ENCODE measurements around the gene HEG1.

HEG1 gene

DNA sequence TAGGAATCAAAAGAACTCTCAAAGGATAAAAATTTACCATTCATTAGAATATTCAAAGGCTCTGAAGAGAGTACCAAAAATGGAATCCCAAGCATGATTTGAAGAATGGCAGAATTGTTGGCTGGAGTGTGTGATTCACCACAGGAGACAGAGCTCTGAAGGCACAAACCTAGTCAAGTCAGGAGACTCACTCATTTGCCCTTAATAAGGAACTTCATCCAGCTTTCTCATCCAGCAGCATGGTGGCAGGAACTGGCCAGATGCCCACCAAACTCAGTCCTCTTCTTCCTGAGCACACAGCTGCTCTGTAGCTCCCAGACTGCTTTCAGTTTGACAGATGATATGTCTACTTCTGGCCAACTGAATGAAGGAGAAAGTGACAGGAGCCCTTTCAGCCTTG lies 16.5 kb upstream of the HEG1 start:
- DNase-seq (ENCODE audit: low read depth), result no peak

DNA sequence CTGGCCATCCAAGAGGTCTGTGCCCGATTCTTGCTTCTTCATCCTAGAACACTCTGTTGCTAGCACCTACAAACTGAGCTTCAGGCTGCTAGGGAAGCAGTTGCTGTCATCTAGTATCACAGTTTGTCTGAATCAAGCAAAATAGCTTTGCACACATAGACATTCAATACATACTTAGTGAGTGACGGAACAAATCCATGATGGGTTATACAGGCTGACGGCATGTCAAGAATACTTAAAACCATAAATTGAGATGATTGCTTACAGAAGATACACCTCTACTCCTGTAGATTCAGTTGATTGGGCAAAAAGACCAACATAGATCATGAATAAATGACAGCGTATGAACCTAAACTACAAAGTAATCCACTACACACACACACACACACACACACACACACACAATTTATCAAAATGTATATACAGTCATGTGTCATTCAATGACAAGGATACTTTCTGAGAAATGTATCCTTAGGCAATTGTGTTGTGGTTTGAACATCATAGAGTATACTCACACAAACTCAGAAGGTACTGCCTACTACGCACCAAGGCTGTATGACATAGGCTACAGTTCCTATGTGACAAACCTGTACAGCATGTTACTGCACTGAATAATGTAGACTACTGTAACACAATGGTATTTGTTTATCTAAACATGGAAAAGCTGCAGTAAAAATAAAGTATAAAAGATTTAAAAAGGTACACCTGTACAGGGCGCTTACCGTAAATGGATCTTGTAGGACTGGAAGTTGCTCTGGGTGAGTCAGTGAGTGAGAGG lies 14.4 kb upstream of the HEG1 start:
- no peak for DNase-seq (ENCODE audit: low read depth)

DNA sequence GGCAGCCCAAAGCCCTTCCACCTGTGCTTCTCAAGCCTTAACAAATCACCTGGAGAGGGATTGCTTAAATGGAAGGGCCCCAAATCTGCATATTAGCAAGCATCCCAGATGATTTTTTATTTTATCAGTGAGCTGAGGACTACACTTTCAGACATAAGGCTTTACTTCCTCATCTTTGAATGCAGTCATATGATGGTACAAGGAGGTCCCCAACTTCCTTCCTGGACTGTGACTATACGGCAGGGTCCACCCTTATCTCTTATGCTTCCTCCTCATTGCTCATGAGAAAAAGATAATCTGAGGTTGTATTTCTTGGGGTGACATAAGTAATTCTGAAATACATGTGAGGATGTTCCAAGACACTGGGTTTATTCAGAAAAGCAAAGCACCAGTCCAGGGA lies 13.7 kb upstream of the HEG1 start:
- no peak for DNase-seq (ENCODE audit: low read depth)

DNA sequence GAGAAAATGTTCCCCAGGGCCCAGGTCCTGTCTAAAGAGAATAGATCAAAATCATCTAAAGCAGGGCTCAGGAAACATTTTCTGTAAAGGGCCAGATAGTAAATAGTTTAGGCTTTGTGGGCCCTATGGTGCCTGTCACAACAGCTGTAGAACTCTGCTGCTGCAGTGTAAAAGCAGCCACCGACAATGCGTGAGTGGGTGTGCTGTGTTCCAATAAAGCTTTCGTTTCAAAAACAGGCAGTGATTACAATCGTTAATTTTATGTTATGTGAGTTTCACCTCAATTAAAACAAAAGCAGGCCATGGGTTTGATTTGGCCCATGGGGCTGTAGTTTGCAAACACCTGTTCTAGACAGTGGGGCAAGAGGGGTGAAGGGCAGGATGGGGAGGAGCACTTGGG lies 12.5 kb upstream of the HEG1 start:
- no peak for DNase-seq (ENCODE audit: low read depth)

DNA sequence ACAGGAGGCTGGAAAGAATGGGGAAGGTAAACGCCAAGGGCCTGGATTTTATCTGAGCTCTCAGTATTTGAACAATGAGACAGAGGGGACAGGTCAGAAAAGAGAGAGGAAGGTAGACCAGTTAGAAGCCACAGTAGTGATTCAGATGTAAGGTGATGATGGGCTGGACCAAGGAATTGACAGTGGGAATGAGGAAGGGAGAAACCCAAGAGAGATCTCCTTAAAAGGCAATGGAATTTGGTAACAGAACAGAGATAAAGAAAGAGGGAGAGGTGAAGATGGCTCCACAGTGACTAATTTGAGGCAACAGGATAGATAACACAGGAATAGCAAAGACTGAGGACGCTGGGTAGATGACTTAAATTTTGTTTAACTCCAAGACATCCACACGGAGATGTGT lies 11.4 kb upstream of the HEG1 start:
- DNase-seq (ENCODE audit: low read depth), result no peak

DNA sequence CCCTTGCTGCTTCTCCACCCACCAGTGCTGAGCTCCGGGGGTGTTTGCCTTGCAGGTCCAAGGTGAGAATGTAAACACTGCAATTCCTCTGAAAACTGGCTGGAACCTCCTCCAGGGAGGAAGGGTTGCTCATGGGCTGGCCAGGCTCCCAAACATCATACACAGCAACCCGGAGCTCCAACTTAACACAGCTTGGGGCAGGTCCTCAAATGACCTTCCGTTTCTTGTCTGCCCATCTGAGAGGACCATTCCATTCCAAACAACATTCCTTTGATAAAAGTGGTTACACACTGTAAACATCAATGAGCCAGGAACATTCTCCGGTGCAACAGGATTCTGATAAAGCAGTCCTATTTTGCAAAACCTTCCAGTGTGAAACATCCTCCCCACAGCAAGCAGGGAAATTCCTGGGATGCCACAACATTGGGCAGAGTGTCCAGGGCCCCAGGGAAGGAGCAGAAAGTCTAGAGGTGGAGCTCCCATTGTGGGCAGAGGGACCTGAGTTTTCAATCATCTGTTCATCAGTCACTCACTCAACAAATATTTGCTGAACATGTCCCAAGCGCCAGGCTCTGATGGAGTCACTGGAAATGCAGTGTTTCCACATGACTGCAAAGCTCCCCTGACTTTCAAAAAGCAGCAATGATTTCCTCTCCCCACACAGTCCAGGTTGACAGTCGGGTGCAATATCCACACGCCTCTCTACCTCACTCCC lies 7.3 kb upstream of the HEG1 start:
- peak; percentile 87 for DNase-seq (ENCODE audit: low read depth)

DNA sequence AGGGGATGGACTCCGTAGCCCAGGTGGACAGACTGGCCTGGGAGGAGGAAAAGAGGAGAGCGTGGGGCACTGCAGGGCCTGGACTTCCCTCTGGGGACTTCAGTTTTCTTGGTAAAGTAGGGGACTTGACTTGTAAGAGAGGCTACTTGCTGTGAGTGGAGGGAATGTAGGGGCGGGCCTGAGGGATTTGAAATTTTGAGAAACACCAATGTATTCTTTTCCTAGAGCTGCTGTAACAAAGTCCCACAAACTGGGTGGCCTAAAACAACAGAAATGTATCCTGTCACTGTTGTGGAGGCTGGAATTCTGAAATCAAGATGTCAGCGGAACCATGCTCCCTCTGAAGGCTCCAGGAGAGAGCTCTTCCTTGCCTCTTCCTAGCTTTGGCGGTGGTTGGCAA lies 5.8 kb upstream of the HEG1 start:
- no peak for DNase-seq (ENCODE audit: low read depth)

DNA sequence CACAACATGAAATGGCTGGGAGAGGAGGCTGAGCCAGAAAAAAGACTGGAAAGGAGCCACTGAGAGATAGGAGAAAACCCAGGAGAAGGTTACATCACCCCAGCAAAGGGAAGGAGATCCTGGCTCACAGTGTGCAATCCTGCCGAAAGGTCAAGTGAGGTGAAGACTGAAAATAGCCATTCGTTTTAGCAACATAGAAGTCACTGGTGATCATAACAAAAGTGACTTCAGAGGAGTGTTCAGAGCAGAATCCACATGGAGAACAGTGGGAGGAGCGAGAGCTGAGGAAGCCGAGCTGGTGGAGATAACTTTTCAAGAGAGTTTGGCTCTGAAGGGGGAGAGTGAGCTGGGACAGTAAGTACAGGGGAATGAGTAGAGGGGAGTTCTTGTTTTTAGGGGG lies 5.4 kb upstream of the HEG1 start:
- peak; percentile 62 for DNase-seq (ENCODE audit: low read depth)

DNA sequence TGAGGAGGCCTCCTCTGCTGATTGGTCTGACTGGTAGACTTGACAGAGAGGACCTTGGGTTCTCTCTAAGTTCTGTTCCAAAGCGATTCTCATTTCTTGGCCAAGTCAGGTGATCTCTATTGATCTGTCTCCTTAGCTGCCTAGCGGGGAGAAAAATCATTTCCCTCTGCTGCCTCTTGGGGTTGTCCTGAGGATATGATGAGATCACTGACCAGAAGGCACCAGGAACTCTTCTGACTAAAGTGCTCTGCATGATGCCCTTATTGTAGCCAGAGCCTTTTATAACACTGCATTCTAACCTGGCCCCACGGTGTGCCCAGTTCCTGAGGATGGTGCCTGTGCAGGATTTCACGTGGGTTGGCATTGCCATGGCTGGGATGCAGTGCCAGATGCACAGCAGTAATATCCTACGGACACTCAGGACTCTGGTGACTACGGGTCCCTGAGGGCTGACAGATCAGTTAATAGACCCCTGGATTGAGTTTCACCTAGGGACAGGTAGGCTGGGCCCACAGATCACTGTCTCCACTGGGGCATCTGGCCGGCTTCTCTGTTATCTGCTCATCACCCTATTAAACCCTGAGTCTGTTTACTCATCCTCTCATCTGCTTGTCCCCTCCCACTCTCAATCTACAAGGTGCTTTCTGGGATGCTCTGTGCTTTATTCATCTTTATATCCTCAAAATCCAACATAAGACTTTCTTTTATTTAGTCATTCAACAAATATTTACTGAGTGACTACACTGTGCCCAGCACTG lies 3.9 kb upstream of the HEG1 start:
- DNase-seq (ENCODE audit: low read depth), result no peak

DNA sequence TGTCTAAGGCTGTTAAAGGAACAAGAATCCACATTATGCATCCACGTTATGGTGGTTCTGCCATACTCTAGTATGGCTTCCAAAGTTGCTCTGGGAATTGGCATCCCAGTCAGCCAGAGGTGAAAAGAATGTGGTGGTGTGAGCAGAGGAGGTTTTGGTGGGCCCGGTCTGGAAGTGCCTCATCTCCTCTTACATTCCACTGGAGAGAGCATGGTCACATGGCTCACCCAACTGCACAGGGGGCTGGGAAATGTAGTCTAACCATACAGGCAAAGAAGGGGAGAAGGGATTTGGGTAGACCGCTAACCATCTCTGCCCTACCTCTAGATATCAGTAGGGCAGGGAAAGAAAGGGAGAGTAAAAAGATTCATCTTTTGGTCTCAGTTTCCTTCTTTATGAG lies 3.2 kb upstream of the HEG1 start:
- DNase-seq (ENCODE audit: low read depth), result no peak

DNA sequence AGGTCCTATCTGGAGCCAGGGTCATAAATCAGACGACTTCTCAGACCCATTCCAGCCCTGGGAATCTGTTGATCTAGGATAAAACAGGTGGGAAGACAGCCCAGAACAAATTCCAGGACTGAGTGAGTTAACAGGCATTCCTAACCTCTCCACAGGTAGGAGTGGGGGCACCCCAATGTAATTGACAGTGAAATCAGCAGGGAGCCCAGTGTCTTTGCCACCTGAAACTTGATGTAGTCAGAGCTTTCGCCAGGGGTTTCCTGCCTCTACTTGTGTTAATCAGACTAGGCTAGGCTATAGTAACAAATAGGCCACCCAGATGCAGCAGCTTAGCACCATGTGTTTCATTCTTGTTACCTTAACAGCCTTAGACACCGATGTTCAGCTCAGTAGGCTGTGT lies 2.7 kb upstream of the HEG1 start:
- DNase-seq (ENCODE audit: low read depth), result no peak

DNA sequence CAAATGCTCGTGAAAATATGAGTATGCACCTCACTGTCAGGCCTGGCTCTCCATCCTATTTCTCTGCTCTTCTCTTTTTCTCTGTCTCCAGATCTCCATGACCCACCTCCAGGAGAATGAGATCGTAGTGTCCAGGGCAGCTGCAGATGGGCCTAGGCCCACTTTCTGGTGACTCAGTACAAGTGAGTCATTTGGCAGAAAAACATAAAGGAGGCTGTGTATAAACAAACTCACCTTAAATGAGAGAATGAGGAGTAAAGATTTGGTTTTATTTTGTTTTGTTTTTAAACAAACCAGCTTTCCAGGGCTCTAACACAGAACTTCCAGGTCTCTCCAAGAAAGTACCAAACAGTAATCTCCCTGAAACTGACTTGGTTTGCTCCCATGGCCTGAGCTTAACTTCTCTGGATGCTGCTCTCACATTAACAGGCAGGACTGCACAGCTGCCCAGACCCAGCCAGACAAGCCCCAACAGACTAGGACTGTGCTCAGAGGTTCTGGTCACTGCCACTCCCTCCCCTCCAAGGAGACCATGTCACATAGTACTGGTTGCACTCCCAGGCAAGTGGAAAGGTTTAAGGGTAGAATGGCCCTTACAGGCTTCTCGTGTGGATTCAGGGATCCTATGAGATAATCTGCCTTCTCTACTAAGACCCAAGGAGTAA lies 1.5 kb upstream of the HEG1 start:
- DNase-seq (ENCODE audit: low read depth), result peak; percentile 64

DNA sequence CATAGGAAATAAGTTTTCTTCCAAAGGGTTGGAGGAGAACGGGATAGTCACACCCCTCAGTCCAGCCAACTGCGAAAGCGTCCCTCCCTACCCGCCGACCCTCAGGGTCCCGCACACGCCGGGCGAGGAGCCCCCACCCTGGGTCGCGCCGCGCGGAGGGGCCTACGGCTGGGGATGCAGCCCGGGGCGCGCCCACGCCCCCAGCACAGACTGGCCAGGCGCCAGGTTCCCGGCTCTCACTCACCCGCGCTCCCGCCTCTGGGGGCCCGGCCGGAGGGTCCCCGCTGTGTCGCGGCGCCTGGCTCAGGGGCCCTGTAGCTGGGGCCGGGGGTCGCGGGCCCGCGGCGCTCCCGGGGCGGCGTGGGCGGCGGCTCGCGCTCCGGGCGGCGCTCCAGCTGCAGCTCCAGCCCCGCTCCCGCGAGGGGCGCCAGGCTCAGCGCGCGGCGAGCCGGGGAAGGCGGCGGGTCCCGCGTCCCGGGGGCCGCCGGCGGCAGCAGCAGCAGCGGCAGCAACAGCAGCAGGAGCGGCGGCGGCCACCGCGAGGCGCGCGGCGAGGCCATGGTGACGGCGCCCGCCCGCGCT lies 375 bp downstream of the HEG1 start:
- no peak for DNase-seq (ENCODE audit: low read depth)

DNA sequence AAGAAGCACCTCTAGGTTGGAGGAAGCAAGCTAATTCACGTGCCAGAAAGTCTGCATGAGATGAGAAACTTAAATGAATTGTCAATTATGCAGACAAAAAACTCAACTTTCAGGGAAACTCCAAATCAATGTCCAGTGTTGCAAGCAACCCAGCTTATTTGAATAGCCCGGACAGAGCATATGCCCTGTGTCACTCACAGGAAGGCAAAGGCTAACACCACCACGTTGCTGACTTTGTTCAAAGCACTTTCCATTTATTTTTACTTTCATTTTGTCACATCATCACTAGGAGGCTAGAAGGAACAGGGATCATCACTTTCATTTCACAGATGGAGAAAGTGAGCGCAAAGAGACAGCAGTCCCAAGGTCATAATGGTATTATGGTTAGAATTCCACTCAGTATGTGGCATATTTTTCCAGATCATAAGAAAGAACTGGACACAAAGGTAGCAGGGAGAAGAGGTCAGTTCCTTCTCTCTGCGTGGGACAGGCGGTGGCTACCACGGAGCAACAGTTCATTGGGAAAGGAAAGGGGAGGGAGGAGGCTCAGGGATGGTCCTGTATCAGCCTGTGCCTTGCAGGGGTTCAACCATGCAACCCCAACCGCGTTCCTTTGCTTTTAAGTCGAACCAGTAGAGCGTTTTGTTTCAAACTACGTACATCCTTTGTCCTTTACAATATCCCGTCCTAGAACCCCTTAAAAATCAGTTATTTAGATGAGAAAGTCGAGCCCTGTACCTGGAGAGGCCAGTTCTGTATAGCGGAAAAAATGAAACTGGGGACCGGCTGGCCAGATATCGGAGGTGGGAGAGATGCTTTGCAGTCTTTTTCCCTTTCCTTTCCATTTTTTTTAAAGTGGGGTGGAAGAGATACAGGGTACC lies 1.1 kb downstream of the HEG1 start:
- DNase-seq (ENCODE audit: low read depth), result no peak

DNA sequence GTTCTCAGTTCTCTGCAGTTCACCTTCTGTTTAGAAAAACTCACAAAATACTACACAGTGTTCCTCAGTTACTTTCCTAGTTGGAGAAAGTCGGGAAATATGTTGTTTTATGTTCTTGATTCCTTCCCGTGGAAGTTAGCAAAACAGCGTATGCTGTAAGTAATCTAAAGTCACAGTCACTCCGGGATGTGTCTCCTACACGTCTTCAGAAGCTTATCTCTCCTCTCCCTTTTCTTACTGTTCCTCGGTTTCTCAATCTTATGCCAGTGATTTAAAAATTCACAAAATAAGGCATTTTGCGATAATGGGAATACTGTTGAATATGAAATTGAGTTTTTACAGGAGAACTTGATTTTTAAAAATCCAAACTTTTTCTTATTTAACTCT lies 1.7 kb downstream of the HEG1 start:
- DNase-seq (ENCODE audit: low read depth), result no peak

DNA sequence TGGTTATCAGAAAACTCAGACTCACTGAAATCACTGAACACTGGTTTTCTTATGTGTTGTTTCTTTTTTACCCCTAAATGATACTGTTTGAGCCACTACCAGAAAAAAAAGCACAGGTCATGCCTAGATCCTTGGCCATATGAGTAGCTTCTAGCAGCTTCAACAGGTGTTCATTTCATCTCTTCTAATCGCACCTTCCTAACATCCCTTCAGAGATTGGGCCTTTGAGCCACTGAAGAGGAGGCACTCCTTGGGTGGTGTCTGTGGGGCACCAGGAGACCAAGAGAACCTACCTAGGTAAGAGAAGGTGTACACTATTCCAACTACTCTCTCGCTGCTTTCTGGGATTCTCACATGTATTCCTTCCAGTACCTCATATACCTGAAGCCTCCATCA lies 2.5 kb downstream of the HEG1 start:
- no peak for DNase-seq (ENCODE audit: low read depth)

DNA sequence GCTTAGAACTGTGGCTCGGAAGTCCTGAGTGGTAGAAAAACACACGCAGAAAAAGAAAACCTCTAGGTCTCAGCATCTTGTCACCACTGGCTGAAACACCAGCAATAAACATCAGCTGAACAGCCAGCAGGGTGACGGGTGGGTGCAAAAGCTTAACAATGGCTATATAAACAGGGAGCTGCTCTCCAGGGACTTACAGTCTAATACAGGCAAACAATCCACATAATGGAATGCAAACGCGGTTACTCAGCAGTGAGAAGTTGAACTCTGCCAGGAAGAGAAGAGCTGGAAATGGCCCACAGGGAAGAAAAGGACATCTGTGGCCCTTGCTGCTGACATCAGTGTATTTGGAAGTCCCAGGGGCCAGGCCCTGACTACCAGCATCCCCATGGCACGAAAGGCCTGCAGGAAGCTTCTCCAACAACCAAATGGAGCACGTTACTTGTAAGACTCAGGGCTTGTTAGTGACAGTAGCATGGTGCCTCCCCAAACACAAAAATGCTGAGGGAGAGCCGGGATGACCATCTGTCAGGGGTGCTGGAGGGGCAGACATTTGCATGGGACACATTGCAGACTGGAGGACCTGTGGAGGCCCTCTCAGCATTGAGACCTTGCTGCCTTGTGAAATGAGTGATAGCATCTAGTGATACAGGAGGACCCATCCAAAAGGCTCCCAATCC lies 3.0 kb downstream of the HEG1 start:
- DNase-seq (ENCODE audit: low read depth), result peak; percentile 92

DNA sequence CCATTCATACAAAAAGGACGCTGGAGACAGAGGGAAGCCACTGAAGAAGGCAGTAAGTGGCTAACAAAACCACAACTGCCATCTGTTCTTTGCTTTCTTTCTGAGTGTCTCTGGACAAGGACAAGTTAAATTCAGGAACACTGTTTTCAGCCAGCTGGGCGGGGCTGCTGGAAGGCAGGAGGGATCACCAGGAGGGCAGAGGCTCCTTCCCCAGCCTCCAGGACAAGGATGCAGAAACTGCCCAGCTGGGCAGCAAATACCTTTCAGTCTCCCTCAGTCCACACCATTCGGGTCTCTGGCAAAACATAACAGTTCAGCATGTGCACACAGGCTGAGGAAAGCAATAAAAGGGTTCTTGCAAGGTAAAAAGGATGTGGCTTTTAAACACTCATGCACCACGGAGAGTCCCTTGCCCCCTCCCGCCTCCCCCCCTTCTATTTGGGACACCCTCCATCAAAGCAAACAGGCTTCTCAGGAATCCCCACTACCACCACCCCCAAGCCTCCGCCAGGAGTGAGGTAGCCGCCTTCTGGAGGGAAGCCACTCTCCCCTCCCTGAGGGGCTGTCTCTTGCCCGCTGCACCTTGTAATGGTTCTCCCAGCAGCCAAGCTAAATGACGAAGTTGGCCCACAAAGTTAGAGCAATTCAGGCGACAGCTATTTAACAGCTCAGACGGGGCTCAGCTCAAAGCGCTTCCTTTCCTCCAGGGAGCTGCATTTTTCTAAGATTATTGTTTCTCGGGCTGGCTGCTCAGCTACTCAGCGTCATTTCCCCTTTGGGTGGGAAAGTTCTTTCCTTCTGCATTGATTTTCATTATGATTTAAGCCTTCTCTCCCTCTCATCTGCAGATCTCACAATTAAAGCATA lies 3.8 kb downstream of the HEG1 start:
- peak; percentile 84 for DNase-seq (ENCODE audit: low read depth)

DNA sequence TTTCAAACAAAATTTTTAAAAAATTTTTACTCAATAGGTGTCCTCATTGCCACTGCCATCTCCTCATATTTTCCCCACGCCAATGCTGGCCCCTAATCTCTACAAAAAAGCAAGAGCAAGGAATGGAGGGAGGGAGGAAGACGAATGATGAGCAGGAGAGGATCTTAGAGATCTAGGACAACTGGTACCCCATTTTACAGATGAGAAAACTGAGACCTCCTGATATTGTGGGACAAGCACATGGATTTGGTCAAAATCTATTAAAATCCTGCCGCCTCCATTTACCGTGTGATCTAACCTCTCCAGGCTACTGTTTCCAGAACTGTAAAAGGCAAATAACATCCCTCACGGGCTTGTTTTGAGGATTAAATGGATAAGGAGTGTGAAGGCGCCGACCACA lies 4.6 kb downstream of the HEG1 start:
- DNase-seq (ENCODE audit: low read depth), result no peak

Data from GM04504 (cell line).